Ascending aorta (tissue), 2 donors: ENCODE data around the gene PRRX1. TPM values are rescaled to one million over a fixed set of nuclear protein-coding genes. Genes with fewer than 3 reads are reported as not detected.

Experiments
- DNase-seq, 2 donors: peaks; one replicate each; pipeline ENCODE4 v3.0.0-alpha.2; 2019; ENCODE audit warnings: low spot score in 2 of 2
- H3K27ac ChIP-seq, 2 donors: fragments of 200-600 bp; sonication (generic); one replicate each; pipeline ENCODE4 v1.5.1; 2016 to 2017; ENCODE audit warnings: mild to moderate bottlenecking in 1 of 2
- H3K27me3 ChIP-seq: fragments of 200-600 bp; sonication (generic); one replicate; pipeline ENCODE4 v1.5.1; 2017
- H3K36me3 ChIP-seq, 2 donors: fragments of 200-600 bp; sonication (generic); one replicate each; pipeline ENCODE4 v1.5.1; 2016
- H3K4me1 ChIP-seq, 2 donors: fragments of 200-600 bp; sonication (generic); one replicate each; pipeline ENCODE4 v1.5.1; 2016 to 2017; ENCODE audit warnings: mild to moderate bottlenecking in 1 of 2
- H3K4me3 ChIP-seq, 2 donors: fragments of 200-600 bp; sonication (generic); one replicate each; pipeline ENCODE4 v1.5.1; 2016 to 2017; ENCODE audit warnings: mild to moderate bottlenecking in 1 of 2
- H3K9me3 ChIP-seq, 2 donors: fragments of 200-600 bp; sonication (generic); one replicate each; pipeline ENCODE4 v1.5.1; 2016
- CTCF ChIP-seq, 3 experiments: fragments of 200-600 bp in 2 of 3; fragments of 450-650 bp in 1 of 3; sonication (generic) in 2 of 3; IDR thresholded peaks; one replicate each; pipeline ENCODE4 v1.5.1; 2016 to 2019; ENCODE audit warnings: antibody characterized with exemption in 3 of 3, mild to moderate bottlenecking in 1 of 3, moderate library complexity in 1 of 3
- intact Hi-C: fragments of 100-400 bp; cut with DNase I; formaldehyde crosslinking; loops from one replicate; pipeline ENCODE4 v1.15.1; 2023
- total RNA-seq: library from RNA; depleted of rRNA; stranded (reverse); fragments of >200 nt; gene quantifications from one replicate; pipeline ENCODE4 v1.1.0, GENCODE V29; 2016

Gene PRRX1
- total RNA-seq, 1 donor from 2014 or later = 123 TPM

- Histone ChIP-seq H3K4me1 (peaks cover 0 to 3% of the 10 kb centered on the region in 2 donors), H3K9me3 (no peaks in the 10 kb centered on the region), H3K4me3 (peak overlapping the region; percentile 75 to 77), H3K27ac (peak overlapping the region; percentile 82 to 95), H3K36me3 (peaks cover 0 to 10% of the 10 kb centered on the region in 2 donors), H3K27me3 (no peaks in the 10 kb centered on the region)
- intact Hi-C loops = loop anchor here (2.0 to 10.0 kb wide), 7 partner anchors 76 to 650 kb away; partner anchors contain the start of genes GORAB and KIFAP3
- no peak for DNase-seq
- no peak for TF ChIP-seq CTCF (IDR thresholded peaks at IDR 0.05)
These were observed 1.1 kb upstream of the PRRX1 start for GRCh38 chr1:170662561-170663403.

GRCh38 chr1:170663404-170664092 is 383 bp upstream of the PRRX1 start:
- Histone ChIP-seq H3K36me3 (peaks cover 0 to 10% of the 10 kb centered on the region in 2 donors), H3K27me3 (no peaks in the 10 kb centered on the region), H3K4me3 (peak overlapping the region; percentile 75 to 77), H3K9me3 (no peaks in the 10 kb centered on the region), H3K4me1 (peaks cover 0 to 3% of the 10 kb centered on the region in 2 donors), H3K27ac (peak overlapping the region; percentile 82 to 95)
- DNase-seq = no peak
- no peak for TF ChIP-seq CTCF (IDR thresholded peaks at IDR 0.05)
- intact Hi-C loops = loop anchor here (2.0 to 10.0 kb wide), 8 partner anchors 27 to 651 kb away; partner anchors contain the start of genes GORAB and KIFAP3

- Histone ChIP-seq H3K27me3 (no peaks in the 10 kb centered on the region), H3K9me3 (no peaks in the 10 kb centered on the region), H3K4me1 (peaks cover 0 to 3% of the 10 kb centered on the region in 2 donors), H3K36me3 (peaks cover 0 to 10% of the 10 kb centered on the region in 2 donors), H3K4me3 (peak overlapping the region; percentile 75 to 77), H3K27ac (peak overlapping the region; percentile 82 to 95)
- intact Hi-C loops = loop anchor here (2.0 to 10.0 kb wide), 5 partner anchors 26 to 653 kb away; partner anchors contain the start of gene KIFAP3
- TF ChIP-seq CTCF (IDR thresholded peaks at IDR 0.05) = peak in 2 of 3 experiments; percentile 38 to 52
- DNase-seq = peak in 1 of 2 donors; percentile 79
These were observed 1.1 kb downstream of the PRRX1 start for GRCh38 chr1:170664828-170665612.

- Histone ChIP-seq H3K4me1 (peaks cover 0 to 3% of the 10 kb centered on the region in 2 donors), H3K36me3 (peaks cover 0 to 10% of the 10 kb centered on the region in 2 donors), H3K4me3 (peak overlapping the region; percentile 75 to 77), H3K27ac (peak overlapping the region; percentile 82 to 95), H3K9me3 (no peaks in the 10 kb centered on the region), H3K27me3 (no peaks in the 10 kb centered on the region)
- no peak for TF ChIP-seq CTCF (IDR thresholded peaks at IDR 0.05)
- intact Hi-C loops = loop anchor here (2.0 to 10.0 kb wide), 3 partner anchors 25 to 591 kb away; partner anchors contain the start of gene KIFAP3
- no peak for DNase-seq
These were observed 1.7 kb downstream of the PRRX1 start for GRCh38 chr1:170665629-170666028.
